HG02840 (cell line): Measurements from ENCODE around the gene CNIH3.

Experiments used
- ATAC-seq: cut with Tn5 transposase; IDR thresholded peaks from one replicate; pipeline ENCODE4 v1.9.1; 2021; ENCODE audit warnings: mild to moderate bottlenecking, moderate library complexity, moderate number of reproducible peaks; ENCODE audit not compliant: unreplicated experiment, low FRiP score

CNIH3 gene

DNA sequence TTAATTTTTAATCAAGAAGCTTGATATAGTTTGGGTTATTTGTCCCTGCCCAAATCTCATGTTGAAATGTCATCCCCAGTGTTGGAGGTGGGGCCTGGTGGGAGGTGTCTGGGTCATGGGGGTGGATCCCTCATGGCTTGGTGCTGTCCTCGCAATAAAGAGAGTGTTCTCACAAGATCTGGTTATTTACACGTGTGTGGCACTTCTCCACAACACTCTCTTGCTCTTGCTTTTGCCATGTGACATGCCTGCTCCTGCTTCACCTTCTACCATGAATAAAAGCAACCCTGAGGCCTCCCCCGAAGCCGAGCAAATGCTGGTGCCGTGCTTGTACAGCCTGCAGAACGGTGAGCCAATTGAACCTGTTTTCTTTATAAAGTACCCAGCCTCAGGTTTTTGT is 2.6 kb upstream of the CNIH3 start:
- no peak for ATAC-seq

DNA sequence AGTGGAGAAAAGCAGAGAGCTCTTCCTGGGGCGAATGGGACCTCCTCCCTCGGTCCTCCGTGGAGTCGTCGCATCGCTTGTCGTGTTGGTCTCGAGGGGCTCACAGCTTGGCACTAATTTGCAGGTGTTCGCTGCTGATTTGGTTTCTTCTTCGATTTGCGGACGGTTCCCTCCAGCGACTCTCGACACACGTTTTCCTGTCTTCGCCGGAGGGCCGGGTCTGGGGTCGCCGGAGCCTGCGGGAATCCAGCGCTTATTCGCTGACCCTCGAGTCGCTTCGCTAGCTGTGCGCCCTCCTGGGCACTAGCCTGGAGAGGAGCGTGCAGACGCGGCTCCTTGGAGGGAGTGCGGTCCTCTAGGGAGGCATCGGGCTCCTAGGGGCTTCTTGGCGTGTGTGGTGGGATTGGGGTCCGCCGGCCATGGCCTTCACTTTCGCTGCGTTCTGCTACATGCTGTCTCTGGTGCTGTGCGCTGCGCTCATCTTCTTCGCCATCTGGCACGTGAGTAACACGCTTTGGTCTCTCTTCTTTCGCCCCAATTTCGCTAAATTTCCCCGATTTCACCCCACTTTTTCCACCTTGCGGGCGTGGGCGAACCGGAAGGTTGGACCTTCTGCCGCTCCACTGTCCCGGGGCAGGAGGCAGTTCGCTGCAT is 766 bp downstream of the CNIH3 start:
- no peak for ATAC-seq

DNA sequence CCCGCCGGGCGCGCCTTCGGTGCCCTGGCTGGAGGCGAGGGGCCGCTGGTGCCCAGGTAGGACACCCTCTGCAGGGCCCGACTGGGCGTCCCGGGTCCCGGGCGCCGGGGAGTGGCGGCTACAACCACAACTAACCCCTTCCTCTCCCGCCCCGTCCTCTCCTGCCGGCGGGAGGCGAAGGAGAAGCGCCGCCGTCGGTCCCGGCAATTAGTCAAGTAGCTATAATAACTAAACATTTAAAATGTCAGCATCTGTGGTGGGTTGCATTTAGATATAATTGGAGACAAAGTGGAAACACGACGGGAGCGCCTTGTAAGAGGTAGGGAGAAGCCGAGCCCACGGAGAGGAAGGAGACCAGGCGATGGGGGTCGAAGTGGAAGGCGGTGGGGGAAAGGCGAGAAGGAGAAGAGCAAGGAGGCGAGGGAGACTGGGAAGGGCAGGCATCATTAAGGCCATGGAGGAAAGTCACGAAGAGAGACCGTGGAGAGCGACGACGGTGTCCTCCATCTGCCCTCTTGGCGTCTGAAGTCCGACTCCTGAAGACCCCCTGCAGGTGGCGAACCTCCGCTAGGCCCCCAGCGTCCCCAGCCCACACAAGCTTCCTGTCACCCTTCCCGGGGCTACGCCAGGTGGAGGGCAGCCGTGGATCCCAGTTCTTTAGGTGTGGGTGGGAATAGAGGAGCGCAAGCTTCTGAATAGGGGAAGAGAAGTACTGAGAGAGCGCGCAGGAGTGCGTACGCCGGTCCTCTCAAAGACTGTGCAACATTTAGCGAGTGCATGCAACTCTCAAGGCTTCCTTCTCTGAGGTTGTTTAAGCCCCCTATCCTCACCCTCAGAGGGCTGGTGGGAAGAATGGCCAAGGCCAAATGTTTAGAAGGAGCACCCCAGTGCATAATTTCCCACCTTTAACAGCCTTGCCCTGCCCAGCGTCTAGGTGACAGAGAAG is 1.6 kb downstream of the CNIH3 start:
- no peak for ATAC-seq

DNA sequence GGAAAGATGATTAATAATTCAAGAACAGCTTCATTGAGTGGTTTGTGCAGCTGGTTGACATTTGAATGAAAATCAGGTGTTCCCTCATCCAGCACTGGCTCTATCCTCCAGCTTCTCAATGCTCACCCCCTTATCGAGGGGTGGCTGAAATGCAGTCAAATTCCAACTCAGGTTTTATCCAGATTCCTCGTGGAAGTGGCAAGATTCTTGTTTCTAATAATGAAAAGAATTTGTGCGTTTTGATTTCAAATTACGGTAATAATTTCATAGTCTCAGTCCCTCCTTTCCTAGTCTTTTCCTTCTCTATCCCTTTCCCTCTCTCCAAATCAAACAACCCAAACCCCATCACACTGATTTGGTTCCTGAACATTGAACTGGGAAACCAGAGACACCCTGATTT is 3.1 kb downstream of the CNIH3 start:
- ATAC-seq: no peak

DNA sequence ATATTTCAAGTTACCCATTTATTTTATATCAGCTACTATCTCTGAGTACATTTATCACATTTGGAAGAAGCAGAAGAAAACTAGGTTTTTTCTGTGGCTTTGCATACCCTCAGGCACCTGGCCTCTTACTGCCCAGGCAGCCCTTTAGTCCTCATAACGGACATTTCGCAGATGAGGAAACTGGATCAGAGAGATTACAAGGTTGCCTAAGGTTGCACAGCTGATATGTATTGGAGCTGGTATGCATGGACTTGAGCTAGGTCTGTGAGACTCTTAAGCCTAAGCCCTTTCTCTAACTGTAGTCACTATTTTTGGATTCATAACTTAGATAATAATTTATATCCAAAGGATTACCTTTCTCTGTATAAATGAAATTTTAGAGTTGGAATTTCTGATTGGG is 4.0 kb downstream of the CNIH3 start:
- ATAC-seq: no peak

DNA sequence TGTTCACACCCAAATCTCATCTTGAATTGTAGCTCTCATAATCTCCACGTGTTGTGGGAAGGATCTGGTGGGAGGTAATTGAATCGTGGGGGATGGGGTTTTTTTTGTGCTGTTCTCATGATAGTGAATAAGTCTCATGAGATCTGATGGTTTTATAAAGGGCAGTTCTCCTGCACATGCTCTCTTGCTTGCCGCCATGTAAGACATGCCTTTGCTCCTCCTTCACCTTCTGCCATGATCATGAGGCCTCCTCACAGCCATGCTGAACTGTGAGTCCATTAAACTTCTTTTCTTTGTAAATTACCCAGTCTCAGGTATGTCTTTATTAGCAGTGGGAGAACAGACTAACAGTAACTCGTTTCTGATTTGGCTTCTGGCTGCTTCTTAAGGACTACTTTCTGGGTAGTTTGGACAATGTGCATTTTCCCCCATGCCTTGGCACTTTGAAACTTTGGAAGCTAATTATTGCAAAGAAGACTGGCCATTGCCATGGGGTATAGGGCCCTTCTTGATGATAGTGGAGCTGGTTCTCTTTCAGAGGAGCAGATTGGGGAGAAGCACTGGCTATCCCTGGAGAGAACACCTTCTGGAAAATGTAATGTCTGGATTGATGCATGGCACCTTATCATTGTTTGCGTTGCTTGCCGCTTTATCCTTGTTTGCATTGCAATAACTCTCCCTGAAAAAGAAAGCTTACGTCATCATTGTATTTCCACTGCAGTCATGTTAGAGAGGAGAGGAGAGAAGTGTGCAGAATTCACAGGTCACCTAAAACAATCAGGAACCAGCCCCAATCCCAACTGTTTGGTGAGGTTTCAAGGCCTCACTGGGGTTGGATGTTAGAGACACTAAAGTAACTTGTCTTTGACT is 5.9 kb downstream of the CNIH3 start:
- no peak for ATAC-seq

DNA sequence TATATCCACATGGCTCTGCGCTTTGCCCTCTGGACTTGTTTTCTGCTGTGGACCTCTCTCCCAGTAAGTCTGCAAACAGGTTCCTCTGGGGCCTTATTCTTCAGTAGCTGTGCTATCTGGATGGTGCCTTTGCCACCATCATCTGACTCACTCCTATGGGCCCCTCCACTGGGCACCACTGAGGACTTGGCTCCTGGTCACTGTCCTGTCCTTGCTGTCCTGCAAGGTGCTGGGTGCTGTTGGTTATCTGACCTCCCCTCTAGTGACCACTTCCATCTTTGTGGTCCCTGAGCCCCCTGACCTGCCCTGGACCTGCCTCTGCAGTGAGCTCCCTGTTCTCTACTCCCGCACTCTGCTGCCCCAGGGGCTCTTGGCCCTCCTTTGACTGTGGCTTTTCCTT is 6.7 kb downstream of the CNIH3 start:
- ATAC-seq: no peak

DNA sequence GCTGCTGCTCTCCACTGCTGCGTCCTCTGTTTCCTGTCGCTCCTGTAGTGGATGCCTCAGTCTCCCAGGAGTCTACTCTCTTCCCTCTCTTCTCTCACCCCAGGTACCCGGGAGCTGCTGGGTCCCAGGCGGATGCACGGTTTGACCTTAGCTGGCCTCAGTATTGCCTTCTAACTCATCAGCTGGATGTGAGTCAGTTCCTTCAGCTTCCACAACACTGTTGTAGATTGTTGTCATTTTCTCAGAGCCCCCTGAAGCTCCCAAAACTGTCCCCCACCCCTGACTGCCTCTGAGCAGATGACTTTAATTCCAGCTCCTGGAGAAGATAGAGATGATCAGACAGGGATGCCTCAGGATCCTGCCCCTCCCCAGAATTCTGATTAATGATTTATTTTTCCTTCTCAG is 7.2 kb downstream of the CNIH3 start:
- no peak for ATAC-seq

DNA sequence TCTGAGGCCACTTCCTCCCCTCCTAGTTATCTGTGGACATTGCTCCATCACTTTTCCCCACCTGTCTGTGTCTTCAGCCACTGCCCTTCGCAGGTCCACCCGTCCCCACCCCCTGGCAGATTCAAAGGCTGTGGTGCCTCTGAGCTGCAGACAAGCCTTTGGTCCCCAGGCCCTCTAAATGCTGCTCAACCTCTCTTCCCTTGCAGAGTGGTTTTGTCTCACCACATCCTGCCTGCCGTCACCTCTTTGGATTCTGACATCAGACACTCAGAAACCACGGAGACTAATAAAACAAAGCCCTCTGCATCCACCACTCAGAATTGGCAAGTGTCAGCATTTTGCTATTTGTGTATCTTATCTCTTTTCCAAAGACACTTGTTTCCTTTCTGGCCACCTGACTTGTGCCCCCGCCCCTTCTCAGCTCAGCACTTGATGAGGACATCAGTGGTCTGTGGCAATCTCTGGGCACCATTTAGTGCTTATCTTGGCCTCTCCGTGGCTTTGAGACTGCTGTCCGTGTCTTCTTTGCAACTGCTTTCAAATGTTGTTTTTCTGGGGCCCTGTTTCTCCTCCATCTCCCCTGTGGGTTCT is 7.7 kb downstream of the CNIH3 start:
- no peak for ATAC-seq

DNA sequence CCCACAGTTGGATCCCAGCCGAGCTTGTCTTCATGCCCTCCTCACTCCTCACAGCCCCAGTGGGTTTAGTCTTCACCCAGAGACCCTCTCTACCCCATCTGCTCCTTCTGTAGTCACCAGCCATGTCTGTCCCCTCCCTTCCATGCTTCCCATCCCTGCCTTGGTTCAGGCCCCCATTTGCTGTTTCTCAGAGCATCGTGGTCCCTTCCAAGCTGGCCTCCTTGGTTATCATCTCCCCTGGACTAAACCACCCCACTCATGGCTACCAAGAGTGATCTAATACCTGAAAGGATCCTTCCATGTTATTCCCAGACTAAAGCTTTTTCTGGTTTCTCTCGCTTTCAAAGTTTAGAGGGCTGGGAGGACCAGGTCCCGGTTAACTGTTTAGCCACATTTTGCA is 8.3 kb downstream of the CNIH3 start:
- no peak for ATAC-seq

DNA sequence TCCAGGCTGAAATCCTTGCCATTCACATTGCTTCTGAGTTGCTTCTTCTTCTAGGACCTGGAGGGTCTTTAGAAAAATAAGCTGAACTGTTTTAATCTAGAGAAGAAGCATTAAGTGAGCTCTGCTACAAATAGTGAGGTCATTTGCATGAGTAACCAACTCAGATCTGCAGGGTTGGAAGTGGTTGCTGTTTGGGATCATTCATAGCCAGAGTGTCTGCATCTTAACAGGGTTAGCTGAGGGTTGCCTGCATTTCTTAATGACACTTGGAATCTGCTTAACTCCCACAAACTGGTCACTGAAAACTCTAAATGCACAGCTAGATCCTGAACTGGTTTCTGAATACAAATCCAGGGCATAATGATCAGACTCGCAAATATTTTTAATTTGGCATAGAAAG is 9.9 kb downstream of the CNIH3 start:
- ATAC-seq: no peak

DNA sequence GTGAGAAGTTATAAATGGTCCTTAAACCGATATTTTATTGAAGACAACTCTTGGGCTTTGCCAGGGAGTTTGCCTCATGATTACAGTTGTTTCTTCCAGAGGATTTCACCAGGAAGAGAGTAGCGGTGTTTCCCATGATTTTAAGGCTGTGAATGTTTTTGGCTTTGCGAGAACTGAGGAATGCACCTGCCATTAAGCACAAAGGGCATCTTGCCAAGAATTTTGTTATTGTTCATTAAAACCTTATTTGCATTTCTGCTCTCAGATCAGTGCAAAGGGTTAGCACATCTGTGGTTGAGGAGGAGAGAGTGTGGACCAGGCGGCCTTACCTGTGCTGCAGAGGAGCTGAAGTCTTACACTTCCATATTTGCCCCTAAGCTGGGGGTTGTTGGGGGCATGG is 13.8 kb downstream of the CNIH3 start:
- ATAC-seq: no peak

DNA sequence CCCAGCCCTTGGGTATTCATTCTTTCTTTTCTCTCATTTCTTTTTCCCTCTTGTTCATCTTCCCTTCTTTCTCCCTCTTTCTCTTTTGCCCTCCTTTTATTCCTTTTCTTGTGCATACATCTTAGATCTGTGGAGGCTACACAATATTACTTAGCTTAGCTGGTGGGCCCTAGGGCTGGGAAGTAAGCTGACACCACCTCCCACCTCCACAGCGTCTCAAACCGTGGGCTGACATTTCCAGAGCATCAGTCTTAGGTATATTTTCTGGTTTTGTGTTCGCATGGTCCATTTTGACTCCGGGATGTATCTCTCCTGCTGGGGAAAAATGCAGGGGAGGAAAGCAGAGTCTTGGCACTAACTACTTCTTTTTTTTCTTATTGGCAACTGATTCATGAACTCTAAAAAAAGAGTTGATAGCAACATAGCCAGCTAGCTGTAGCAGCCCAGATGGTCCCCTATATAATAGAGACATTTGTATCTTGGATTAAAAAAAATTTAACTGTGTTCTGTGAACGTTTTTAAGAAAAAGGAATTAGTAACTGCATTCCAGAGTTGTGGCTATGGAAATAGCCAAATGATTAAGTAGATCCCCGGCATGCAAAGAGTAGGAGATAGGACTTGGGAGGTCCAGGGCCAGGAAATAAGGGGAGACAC is 15.5 kb downstream of the CNIH3 start:
- ATAC-seq: no peak

DNA sequence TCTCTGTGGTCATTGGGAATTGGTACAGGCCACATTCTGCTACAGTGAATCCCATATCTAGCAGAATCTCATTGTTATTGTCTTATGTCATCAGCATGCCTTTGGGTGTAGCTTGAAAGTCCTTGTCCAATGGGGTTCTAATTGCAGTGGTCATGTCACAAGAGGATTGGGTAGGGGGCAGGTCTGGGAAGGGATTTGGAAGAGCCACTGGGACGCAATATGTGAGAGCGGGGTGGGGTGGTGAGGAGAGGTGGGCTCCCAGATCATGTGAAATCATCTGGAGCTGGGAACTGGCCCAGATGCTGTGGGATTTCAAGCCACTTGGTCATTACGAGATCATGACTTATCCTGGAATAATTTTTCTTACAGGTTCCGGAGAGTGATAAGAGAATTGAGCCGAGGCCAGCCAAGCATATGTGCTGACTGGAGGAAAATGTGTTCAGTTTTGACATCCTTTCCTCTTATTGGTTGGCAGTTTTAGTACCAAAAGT is 16.3 kb downstream of the CNIH3 start:
- ATAC-seq: no peak

DNA sequence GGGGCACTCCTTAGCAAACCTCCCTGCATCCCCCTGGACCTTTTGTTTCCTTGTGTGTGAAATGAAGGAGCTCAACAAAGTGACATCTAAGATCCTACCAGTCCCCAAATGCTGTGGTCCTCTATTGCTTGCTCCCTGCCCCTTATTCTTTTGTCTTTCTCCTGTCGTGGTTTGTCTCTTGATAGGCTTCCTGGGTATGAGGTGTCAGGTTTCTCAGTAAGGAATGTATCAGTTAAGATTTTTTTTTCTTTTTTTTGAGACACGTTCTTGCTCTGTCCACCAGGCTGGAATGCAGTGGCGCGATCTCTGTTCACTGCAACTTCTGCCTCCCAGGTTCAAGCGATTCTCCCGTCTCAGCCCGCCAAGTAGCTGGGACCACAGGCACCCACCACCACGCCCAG is 16.8 kb downstream of the CNIH3 start:
- ATAC-seq: no peak

DNA sequence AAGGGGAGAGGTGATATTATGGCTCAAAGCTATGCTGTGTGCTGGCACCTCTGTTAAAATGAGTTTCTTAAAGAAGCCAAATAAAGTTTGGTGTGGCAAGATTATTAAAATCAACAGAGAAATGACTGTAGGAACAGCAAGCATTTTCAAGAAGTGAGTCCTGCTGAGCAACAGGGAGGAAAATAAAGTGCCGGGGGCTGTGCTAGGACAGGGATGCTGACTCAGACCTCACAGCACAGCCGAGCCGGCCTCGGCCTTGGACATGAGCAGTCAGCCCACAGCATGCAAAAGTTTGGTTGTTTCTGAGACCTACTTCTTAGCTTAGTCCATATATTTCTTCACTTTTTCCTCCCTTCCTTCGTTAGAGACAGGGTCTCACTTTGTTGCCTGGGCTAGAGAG is 19.2 kb downstream of the CNIH3 start:
- no peak for ATAC-seq

DNA sequence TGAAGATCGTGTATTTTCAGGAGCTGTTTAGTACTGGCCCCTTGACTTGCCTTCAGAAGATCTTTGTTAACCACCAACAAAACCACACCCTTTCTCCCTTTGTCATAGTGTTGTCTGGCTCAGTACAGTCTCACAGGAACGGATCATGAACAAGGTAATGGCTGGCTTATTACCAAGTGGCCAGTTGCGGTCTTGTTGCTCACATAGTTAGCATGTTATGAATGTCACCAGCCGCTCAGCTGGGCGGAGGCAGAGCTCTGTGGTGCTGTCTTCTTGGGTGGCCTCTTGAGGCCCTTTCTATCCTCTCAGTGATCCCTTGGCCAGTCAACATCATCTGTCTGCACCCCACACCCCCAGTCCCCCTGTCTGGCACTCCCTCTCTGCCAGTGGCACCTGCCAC is 21.4 kb downstream of the CNIH3 start:
- no peak for ATAC-seq

DNA sequence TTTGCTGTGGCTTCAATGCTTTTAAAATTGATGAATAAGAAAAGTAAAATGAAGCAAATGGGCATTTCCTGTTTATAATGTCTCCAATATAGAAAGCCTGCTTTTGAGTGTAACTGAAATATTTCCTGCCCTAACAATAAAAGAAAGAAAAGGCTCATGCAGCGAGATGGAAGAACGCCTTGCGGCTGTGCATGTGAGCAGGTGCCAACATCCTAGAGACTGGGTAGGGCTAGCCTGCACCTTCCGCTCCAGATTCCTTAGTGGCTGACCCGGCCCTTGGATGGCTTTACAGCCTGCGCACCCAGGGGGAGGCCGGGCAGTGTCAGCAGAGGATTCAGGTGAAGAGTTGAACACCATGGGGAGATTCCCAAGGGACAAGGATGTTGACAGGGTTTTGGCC is 21.8 kb downstream of the CNIH3 start:
- ATAC-seq: no peak

DNA sequence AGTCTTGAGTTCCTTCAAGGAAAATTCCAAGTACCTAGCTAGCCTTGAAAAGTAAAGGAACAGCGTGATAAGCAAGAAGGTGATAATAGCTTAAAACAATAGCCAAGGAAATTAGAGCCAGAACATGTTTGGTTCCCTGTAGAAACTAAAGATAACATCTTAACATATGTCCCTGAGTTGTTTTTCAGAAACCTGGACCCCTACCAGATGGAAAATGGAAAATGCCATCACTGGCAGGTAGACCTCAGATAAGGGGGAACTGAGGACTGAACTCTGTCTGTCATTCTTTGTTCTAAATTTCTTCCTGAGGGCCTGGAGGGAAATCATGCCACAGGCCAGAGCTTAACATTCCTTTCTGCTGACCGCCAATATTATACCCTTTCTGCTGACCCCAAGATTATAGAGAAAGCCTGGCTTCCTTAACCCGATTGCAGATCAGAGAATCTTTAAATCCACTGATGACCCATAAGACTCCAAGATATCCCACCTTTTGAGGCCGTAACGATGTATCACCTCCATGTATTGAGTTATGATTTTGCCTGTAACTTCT is 23.4 kb downstream of the CNIH3 start:
- ATAC-seq: no peak

DNA sequence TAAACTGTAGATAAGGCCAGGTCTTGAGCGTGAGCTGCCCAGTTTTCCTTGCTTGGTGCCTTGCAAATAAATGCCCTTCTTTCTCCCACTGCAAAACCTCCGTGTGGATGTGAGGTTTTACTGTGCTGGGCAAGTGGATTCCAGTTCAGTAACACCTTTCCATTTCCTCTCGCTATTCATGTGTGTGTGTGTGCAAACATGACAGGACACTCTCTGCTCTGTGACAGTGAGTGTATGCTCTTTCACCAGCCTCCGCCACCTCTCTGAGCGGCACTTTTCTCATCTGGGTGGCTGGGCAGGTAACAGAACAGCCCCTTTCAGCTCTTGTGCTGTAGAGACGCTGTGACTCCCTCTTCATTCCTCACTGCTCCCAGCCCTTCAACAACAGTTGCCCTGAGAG is 23.9 kb downstream of the CNIH3 start:
- no peak for ATAC-seq
